HG03025 (cell line): ENCODE data around the gene VWCE.

ENCODE experiments used
- ATAC-seq: cut with Tn5 transposase; IDR thresholded peaks from one replicate; pipeline ENCODE4 v1.9.1; 2021; ENCODE audit warnings: mild to moderate bottlenecking, moderate library complexity; ENCODE audit not compliant: unreplicated experiment, low FRiP score

Gene VWCE

DNA sequence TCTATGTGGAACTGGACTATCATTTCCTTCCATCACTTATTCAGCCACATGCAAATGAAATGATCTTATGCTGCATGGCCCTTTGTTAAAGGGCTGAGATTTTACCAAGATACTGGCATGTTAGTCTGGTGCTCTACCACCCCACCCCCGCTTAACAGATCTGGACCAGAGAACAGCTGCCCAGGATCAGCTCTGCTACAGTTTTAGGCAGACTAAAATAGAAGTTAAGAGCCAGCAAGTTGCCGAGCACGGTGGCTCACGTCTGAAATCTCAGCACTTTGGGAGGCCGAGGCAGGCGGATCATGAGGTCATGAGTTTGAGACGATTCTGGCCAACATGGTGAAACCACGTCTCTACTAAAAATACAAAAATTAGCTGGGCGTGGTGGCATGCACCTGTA is 33.2 kb upstream of the VWCE start:
- no peak for ATAC-seq

DNA sequence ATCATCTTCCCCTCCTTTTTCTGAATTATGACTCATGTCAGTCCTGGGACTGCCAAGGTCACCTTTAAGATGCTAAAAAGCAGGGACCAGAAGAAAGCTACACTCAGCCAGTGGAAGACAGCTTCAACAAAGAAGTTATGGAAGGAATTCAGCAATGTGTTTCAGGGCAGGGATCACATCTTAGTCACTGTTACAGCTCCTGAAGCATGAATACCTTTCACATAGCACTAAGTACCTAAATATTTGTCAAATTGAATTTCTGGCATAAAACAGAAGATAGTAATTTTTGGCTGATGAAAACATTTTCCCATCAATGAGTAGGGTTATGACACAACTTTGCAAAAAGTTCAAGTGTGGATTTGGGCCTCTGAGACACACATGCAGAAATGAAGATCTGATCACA is 32.6 kb upstream of the VWCE start:
- ATAC-seq, result no peak

DNA sequence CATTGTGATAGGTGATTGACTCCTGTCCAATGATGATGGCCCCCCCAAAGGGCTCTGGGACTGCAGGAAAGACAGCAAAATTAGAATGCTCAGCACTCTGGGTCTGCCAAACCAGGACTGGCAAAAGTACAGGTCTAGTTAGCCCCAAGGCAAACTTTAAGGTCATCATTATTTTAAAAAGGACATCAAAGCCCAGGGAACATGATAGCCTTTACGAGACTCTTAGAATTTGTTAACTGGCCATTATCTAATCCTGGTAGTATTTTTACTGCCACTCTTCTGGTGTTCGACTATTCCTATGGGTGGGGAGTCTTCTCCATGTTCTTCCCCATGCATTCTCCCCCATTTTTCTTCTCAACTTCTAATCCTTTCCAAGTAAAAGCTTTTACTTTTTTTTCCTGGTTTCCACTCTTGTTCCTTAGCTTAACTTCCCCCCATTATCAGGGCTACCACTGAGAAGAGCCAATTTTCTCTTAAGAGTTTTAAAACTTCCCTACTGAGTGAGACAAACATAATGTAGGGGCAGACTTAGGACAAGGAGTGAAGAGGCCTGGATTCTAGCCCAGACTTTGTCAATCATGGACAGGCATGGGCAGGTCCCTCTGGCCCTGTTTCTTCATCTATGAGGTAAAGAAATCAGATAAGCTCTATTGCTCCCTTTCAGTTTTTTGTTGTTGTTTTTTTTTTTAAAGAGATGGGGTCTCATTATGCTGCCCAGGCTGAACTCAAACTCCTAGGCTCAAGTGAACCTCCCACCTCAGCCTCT is 30.7 kb upstream of the VWCE start:
- no peak for ATAC-seq

DNA sequence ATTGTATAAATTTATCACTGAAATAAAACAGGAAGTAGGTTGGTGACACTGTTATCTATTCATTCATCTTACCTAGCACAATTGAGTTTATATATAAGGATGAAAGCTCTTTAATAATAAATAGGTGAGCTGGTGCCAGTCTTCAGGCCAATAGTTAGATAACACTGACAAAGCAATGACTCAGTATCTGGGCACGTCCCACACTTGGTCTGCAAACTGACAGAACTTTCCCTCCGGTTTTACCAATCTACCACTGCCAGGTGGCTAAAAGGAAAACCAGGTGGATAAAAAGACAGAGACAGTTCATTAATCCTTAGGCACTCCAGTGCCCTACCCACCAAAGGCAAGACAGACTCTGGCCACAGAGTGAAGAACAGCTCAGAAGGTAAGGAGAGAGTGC is 20.1 kb upstream of the VWCE start:
- no peak for ATAC-seq

DNA sequence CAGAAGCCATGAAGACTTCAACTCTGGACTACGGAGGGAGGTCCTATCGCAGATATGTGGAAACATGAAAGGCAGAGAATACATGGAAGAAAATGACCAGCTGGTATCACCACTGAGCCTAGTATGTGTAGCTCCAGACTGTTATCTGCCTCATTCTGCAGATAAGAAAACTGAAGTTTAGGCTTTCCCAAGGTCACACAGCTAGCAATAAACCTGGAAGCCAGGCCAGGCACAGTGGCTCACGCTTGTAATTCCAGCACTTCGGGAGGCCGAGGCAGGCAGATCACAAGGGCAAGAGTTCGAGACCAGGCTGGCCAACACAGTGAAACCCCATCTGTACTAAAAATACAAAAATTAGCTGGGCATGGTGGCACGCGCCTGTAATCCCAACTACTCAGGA is 15.6 kb upstream of the VWCE start:
- no peak for ATAC-seq

DNA sequence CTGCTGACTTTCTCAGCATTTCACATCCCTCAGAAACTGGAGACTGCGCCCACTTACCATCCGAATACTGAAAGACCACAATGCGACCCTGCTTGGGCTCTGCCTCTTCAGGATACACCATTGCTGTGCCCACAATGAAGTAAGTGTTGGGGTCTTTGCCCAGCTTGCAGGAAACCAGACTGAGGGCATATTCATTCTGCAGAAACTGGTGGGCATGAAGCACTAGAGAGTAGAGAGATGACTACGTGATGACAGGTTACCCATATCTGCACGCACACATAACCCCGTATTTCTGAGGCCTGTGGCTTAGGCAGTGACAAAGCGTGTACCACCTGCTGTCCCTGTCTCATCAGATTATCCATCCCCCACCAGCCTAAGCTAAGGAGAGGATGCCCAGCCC is 14.6 kb upstream of the VWCE start:
- ATAC-seq, result no peak

DNA sequence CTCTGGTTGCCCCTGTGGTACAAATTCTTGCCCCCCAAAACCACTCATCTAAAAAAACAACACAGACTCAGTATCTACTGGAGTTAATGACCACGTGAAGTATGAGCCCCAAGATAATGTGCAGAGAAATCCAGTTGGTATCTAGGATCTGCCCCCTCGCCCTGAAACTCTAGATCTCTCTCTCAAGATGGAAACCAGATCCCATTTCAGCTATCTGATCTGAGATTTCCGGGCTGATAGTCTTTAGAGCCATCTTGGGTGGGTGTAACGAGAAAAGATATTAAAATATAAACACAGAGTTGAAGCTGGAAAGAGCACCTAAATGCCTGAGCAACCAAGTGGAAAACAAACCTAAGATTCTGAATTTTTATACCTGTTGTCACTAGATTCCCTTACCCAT is 14.0 kb upstream of the VWCE start:
- no peak for ATAC-seq

DNA sequence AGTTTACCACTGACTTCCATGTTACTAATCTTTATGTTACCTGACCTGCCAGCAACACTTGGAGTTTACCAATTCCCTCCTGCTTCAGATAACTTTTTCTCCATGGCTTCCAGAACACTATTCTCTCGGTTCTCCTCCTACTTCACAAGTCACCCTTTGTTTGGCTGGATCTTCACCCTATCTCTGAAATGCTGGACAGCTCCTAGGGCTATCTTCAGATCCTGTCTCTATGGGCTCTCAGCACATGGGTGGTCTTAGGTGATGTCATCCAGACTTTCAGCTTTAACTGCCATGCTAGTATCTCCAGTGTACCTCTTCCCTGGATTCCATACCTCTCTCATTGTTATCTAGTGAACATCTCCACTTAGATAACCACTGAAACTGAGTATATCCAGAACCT is 12.2 kb upstream of the VWCE start:
- ATAC-seq, result no peak

DNA sequence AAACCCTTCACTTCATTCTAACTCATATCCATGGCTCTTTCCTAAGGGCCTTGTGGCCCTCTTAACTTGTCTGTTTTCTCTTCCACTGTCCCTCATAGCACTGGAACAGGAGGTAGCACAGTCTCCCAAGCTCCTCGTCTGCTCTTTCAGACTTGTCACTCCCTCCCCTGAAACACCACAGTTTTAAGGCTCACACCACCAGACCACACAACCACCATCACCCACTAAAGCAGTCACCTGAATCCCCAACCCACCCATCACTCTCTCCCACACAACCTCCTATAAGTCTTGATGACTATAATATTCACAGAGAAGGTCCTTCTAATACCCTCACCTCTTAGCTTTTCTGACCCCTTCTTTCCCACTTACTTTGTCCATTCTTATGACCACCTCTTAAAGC is 11.1 kb upstream of the VWCE start:
- ATAC-seq, result no peak

DNA sequence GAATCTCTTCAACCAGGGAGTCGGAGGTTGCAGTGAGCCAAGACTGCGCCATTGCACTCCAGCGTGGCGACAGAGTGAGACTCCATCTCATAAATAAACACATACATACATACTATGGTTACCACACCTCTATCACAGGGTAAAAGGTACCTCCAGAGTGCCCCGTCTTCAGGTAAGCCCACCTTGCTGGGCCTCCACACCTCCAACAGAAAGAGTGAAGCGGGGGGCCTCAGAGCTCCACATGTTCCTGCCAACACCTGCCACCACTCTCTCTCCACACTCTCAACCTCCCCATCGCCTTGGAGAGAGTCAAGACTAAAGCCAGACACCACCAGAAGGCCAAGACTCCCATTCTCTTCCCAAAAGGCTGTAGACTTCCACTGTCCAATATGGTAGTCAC is 10.3 kb upstream of the VWCE start:
- ATAC-seq, result no peak

DNA sequence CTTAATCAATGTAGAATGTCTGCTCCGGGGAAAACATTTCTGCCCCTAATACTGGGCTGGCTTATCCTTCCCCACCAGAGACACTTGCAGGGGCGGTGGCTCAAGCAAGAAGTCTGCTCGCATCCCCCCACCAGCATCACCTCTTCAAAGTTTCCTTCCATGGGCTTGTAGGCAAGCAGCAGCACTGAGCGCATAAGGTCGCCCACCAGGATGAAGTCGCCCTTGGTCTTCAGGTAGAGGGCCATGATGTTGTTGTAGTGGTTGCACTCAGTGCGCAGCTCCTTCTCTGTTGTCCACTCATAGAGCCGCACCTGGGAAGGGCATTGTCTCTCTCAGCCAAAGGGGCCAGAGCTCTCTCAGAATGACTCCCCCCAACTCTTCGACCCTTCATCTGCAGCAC is 8.6 kb upstream of the VWCE start:
- ATAC-seq, result no peak

DNA sequence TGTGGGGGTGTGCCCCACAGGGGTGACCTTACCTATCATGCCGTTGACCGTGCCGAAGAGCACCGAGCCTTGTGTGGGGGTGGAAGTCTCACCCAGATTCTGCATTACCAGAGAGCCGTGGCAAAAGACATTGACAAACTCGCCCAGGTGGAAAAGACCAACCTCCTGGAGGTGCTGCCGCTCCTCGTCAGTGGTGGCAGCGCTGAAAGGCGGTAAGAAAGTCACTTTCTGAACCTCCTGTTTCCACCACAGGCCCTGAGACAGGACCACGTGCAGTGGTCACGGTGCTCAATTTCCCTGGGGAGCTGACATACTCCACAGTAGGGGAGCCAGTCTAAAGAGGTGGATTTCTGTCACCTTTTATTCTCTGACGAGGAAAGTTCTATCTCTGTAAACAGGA is 7.4 kb upstream of the VWCE start:
- ATAC-seq, result no peak

DNA sequence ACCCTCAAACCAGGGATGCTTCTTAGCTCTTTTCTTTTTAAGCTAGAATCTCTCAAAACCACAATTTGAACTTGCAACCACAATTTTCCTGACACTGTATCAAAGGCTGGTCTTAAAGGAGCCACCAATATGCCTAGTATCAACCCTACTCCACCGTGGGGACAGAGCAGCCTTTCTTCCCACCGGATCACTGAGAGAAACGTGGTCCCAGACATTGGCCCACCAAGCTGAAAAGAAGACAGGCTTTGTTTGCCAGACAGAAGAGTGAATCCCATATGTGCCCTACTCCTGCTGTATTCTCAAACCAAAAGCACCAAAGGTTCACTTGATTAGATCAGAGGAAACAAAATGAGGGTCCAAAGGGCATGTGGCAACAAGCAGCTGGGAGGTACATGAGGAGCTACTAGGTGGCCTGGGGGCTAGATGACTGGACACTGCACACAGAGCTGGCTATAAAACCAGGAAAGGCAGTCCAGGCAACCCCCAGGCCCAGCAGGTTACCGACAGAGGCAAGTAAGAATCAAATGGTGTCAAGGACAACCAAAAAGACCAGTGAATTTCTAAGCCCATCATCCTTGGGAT is 3.6 kb upstream of the VWCE start:
- no peak for ATAC-seq

DNA sequence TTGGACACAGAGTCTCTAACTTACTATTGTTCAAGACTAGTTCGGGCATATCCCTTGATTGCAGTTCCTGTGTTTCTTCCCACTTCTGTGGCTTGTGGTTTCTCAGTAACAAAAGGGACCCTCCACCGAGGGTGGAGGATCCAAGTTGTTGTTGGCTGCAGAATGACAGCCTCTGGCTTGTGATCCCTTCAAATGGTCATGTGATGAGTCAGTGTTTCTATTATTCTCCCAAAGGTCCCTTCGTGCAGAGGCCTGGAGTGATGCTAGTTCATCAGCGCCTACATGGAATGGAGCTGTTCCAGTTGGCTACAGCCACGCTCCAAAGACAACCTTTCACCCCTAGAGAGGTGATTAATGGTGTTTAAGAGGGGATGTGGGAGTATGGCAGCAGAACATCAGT is 2.6 kb upstream of the VWCE start:
- ATAC-seq, result no peak

DNA sequence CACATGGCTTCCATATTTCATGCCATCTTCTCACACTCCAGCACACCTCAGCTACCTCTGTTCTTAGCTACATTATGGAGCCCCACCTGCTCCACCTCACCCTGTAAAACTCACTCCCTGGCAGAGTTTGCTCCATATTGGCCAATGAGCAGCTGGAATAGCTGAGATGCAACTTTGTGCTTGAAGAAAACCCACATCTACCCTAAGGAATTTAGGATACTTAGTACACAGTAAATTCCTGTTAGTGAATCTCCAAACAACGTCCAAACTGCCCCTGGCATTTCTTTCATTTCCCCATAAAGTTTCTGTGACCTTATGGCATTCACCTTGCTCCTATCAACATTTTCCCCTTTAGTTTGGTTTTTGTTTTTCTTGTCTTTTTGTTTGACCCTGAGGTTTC is 2.2 kb upstream of the VWCE start:
- no peak for ATAC-seq

DNA sequence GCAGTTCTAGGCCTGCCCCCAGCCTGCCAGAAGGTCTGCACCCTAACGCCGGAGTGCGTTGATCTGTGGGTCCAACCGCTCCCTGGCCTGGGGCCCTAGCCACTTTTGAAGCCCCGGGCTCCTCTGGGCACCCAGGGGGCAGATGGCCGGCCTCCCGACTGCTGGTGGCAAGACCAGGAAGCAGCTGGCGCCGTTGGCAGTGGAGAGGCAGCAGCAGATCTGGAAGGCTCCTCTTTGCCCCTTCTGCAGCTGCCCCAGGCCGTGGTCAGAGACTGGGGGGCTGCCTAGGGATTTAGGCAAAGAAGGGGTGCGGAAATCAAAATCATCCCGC is 445 bp upstream of the VWCE start:
- ATAC-seq, result no peak

DNA sequence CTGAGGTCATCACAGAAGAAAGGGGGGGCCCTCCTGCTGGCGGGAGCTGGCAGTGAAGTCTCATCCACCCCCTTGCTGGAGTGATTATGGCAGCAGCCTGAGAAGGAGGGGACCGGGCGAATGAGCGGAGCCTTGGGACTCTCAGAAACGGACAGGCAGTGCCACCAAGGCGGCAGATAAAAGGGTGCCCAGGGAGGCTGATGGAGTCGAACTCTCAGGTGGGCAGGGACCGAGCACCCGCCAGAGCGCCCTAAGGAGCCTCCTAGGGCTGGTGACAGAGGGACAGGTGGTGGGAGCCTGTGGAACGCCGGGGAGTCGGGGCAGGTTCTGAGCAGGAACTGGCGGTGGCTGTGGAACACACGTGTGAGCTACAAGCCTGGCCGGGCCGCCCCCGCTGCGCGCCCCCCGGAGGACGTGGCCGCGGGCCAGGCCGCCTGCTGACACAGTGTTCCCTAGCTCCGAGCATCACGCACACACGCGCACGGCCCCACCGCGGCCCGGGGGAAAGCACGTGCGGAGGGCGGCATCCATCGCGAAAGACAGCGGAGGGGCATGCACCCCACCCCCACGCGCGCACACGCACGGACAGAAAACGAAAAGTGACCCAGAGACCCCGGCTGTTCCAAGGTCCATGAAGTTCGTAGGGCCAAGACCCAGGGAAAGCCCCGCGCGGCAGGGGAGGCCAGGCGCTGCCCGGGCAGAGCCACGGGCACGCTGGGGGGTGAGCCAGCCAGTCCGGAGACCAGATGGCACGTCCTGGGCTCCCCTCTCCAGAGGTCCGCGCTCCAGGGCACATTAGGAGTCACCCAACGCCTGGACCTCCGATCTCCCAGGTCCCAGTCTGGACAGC is 1.0 kb downstream of the VWCE start:
- peak; percentile 18 for ATAC-seq

DNA sequence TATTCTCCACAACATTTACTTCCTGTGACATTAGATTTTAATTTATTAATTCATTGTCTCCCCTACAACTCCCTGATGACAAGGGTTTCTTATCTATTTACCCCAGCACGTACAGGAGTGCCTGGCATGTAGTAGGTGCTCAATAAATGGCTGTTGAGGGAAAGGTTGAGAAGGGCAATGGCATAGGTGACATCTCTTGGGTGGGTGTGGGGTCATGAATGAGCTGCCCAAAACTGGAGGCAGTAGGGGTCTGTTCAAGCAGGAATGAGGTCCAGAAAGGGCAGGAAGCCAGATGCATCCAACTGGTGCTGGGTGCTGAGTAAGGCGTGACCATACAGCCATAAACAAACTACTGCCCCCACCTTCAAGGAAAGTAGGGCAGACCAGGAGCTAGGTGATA is 2.8 kb downstream of the VWCE start:
- no peak for ATAC-seq

DNA sequence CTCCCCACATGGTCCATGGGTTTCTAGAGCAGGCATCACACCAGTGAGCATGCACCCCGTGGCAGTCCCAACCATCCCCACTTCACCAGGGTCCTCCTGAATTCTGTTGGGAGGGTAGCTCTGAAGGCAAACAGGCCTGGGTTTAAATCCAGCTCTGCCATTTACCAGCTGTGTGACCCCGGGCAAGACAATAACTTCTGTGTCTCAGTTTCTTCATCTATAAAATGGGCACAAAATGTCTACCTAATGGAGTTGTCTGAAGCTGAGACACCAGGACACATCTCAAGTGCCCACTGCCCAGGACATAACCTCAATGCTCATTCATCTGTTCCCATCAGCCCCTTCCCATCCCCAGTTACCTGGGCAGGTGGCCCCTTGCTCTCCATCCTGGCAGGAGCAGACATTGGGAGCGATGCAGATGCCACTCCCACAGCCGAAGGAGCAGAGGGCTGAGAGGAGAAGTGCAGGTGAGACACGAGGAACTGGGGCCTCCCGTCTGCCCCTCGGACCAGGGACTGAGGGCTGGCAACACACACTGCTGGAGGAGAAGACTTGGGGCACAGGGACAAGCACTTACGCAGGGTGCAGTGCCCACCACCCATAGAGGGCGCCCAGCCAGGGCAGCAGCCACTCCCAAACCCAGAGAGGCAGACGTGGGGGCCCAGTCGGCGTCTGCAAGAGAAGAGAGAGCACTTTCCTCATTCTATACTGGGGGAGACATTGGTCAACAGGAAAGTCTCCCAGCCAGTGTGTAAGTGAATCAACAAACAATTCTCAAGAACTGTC is 4.0 kb downstream of the VWCE start:
- ATAC-seq, result no peak

DNA sequence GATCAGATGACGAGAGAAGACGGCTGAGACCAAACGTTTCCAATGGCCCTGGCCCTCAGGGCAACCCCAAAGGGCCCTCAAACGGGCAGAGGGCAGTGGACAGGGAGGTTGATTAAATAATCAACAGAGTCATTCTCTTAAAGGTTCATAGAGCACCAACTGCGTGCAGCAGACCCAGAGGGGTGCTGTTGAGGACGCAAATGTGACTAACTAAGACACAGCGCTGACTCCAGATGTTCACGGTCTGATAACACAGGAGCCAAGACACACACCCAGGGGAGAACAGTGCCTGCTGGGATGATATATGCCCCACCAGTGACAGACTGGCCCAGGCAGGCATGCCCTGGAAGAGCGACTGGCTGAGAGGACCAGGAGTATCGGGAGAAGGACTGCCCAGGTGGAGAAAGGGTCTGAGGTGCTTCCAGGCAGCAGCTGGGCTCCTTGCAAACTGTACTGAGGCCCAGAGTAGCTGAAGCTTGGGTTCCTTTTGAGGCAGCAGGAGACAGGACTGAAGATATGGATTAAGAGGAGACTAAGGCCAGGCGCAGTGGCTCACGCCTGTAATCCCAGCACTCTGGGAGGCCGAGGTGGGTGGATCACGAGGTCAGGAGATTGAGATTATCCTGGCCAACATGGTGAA is 7.7 kb downstream of the VWCE start:
- no peak for ATAC-seq

DNA sequence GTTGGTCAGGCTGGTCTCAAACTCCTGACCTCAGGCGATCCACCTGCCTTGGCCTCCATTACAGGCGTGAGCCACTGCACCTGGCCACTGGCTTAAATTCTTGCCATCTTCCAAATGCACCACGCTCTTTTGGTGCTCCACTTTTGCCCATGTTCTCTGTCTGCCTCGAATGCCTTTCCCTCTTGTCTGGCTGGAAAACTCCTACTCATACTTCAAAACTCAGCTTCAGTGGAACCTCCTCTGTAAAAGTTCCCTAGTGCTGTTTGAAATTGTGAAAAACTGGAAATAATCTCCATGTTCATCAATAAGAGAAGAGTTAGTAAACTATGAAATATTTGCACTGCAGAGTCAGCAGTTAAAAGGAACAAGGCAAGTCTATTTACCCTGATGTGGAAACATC is 11.5 kb downstream of the VWCE start:
- ATAC-seq, result no peak
